Measurements from ENCODE around the gene CHST15.

The CHST15 gene

DNA sequence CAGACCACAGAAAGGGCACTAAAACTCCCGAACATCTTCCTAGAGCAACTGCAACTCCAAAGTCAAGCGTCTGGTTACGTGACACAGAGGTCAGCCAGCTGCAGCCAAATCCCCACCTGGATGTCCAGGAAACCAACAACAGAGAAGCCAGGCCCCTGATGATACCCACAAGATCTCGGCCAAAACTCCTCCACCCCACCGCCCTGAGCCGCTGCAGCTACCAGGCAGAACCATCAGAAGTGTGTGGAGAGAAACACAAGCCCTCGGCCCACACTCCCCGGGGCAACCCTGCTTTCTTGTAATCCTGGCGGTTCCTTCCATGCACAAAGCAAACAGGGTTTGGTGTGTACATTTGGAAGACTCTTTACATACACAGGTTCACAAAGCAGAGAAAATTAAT lies 8.7 kb downstream of the CHST15 start:
- TF ChIP-seq, protein P1, sequence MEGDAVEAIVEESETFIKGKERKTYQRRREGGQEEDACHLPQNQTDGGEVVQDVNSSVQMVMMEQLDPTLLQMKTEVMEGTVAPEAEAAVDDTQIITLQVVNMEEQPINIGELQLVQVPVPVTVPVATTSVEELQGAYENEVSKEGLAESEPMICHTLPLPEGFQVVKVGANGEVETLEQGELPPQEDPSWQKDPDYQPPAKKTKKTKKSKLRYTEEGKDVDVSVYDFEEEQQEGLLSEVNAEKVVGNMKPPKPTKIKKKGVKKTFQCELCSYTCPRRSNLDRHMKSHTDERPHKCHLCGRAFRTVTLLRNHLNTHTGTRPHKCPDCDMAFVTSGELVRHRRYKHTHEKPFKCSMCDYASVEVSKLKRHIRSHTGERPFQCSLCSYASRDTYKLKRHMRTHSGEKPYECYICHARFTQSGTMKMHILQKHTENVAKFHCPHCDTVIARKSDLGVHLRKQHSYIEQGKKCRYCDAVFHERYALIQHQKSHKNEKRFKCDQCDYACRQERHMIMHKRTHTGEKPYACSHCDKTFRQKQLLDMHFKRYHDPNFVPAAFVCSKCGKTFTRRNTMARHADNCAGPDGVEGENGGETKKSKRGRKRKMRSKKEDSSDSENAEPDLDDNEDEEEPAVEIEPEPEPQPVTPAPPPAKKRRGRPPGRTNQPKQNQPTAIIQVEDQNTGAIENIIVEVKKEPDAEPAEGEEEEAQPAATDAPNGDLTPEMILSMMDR (IDR thresholded peaks at IDR 0.05; ENCODE audit: unreplicated experiment in 3 of 3), result no peak
- peaks cover 30% of the 10 kb centered on the region for H3K27me3 Mint-ChIP-seq (ENCODE audit: low read depth)
- H3K4me3 Mint-ChIP-seq, result no peak overlapping the region
- no peaks in the 10 kb centered on the region for H3K9me3 Mint-ChIP-seq
- peaks cover 9% of the 10 kb centered on the region for H3K36me3 Mint-ChIP-seq (ENCODE audit: low read depth)
- H3K27ac Mint-ChIP-seq, result peak overlapping the region in 1 of 3 experiments; percentile 59
- peaks cover 78% of the 10 kb centered on the region for H3K4me1 Mint-ChIP-seq

DNA sequence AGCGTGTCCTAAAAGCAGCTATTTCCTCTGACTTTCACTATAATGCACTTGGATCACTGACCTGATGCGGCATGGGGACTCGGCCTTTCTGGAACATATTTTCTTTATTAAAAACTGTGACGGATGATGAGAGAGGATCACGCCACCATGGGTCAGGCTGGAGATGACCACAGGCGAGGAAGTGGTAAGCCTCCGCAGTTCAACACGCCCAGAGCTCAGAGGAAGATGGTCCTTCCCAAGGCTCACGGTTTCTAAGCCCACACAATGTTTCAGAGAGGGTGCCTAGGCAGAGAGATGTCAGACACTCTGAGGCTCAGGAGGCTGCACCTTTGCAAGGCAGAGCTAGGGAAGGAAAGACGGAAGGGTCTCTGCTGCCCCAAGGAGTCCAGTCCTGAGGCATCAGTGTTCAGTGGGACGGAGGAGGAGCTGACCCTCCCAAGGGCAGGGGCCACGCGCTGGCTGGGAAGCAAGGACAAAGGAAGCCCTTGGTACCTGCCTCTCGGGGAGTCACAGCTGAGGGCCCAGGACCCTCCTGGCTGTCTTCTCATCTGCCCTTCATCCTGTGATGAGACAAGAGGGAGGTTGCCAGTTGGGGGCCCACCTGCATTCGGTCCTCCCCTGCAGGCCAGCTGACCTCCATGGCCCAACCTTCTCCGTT lies 9.5 kb downstream of the CHST15 start:
- peaks cover 23% of the 10 kb centered on the region for H3K27me3 Mint-ChIP-seq (ENCODE audit: low read depth)
- H3K4me1 Mint-ChIP-seq, result peaks cover 77% of the 10 kb centered on the region
- H3K27ac Mint-ChIP-seq, result peak overlapping the region in 1 of 3 experiments; percentile 46
- H3K36me3 Mint-ChIP-seq (ENCODE audit: low read depth), result peaks cover 9% of the 10 kb centered on the region
- TF ChIP-seq, protein P1 (IDR thresholded peaks at IDR 0.05; ENCODE audit: unreplicated experiment in 3 of 3), result no peak
- no peaks in the 10 kb centered on the region for H3K9me3 Mint-ChIP-seq
- H3K4me3 Mint-ChIP-seq, result no peak overlapping the region

DNA sequence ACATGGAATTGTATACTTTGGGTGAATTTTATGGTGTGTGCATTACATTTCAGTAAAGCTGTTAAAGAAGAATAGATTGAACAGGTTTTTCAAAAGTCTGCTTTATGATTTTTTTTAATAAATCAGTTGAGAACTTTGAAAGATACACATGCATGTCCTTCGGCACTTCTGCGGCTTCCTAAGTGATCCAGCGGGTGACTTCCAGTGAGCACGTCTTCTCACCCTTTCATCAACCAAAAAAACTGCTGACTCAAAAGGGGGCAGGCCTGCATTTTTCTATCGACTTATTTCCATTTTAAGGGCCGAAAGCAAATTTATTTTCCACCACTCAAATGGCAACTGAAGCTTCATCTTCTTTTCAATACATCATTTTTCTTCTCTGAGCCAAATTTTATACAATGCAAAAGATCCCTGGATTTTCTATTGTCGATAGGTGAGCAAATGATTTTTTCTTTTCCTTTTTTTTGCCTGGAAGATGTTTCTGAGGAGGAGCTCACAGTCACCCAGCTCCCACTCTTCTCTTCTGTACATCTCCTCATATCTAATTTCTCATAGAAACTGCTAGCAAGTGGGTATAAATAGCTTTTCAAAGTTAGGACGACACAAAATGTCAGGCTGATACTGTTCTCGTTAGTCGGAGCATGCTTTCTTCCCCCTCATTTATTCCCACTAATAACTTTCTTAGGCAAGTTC lies 10.2 kb downstream of the CHST15 start:
- no peak overlapping the region for H3K4me3 Mint-ChIP-seq
- H3K36me3 Mint-ChIP-seq (ENCODE audit: low read depth), result peaks cover 9% of the 10 kb centered on the region
- H3K4me1 Mint-ChIP-seq, result peaks cover 71% of the 10 kb centered on the region
- H3K27me3 Mint-ChIP-seq (ENCODE audit: low read depth), result peaks cover 19% of the 10 kb centered on the region
- H3K9me3 Mint-ChIP-seq, result no peaks in the 10 kb centered on the region
- TF ChIP-seq, protein P1 (IDR thresholded peaks at IDR 0.05; ENCODE audit: unreplicated experiment in 3 of 3), result no peak
- no peak overlapping the region for H3K27ac Mint-ChIP-seq

DNA sequence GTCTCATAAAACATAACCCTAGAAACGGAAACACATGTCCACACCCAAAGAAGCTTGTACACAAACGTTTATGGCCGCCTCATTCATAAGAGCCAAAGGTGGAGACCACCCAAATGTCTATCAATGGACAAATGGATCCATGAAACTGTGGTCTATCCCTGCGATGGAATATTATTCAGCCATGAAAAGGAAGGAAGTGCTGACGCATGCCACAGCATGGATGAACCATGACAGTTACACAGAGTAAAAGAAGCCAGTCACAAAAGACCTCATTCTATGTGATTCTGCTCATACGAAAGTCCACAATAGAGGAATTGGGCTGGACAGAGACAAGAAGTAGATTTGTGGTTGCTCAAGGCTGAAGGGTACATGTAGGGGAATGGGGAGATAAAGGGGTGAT lies 10.8 kb downstream of the CHST15 start:
- Mint-ChIP-seq H3K9me3 (no peaks in the 10 kb centered on the region), H3K4me1 (peaks cover 72% of the 10 kb centered on the region), H3K27ac (no peak overlapping the region), H3K36me3 (ENCODE audit: low read depth) (peaks cover 9% of the 10 kb centered on the region), H3K4me3 (no peak overlapping the region), H3K27me3 (ENCODE audit: low read depth) (peaks cover 17% of the 10 kb centered on the region)
- TF ChIP-seq, protein P1 (IDR thresholded peaks at IDR 0.05; ENCODE audit: unreplicated experiment in 3 of 3), result no peak

DNA sequence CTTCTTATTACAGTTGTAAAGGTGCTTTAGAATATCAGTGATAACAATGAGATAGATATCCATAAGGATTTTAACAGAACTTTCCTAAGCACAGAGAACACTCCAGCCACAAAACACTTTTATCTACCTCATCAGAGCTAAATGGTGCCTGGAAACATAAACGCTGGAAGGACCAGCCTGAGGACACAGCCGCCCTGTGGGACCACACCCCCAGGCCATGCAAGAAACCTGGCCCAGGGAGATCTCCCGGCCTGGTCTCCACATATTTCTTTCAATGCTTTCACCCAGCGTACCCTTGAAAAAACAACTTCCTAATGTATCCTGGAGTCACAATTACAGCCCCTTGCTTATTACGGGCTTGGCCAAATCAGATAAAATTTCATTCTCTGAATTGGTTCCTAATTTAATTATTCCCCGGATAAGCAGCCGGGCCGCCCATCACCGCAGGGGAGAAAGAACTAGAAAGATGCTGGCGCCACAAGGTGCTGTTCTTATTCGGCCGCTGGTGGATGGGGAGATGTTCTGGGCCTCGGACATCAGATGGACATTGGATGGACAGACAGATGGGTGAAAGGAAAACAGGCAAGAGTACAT lies 11.8 kb downstream of the CHST15 start:
- Mint-ChIP-seq H3K9me3 (no peaks in the 10 kb centered on the region), H3K4me1 (peaks cover 79% of the 10 kb centered on the region), H3K36me3 (ENCODE audit: low read depth) (peaks cover 9% of the 10 kb centered on the region), H3K27me3 (ENCODE audit: low read depth) (peaks cover 14% of the 10 kb centered on the region), H3K4me3 (no peak overlapping the region), H3K27ac (peak overlapping the region in 1 of 3 experiments; percentile 64)
- TF ChIP-seq, protein P1 (IDR thresholded peaks at IDR 0.05; ENCODE audit: unreplicated experiment in 3 of 3), result no peak
